GM21737 (cell line): ENCODE data around the gene U2AF2.

Experiments used
- ATAC-seq: cut with Tn5 transposase; IDR thresholded peaks from one replicate; pipeline ENCODE4 v1.9.1; 2021; ENCODE audit warnings: mild to moderate bottlenecking, moderate library complexity; ENCODE audit not compliant: unreplicated experiment

The U2AF2 gene

DNA sequence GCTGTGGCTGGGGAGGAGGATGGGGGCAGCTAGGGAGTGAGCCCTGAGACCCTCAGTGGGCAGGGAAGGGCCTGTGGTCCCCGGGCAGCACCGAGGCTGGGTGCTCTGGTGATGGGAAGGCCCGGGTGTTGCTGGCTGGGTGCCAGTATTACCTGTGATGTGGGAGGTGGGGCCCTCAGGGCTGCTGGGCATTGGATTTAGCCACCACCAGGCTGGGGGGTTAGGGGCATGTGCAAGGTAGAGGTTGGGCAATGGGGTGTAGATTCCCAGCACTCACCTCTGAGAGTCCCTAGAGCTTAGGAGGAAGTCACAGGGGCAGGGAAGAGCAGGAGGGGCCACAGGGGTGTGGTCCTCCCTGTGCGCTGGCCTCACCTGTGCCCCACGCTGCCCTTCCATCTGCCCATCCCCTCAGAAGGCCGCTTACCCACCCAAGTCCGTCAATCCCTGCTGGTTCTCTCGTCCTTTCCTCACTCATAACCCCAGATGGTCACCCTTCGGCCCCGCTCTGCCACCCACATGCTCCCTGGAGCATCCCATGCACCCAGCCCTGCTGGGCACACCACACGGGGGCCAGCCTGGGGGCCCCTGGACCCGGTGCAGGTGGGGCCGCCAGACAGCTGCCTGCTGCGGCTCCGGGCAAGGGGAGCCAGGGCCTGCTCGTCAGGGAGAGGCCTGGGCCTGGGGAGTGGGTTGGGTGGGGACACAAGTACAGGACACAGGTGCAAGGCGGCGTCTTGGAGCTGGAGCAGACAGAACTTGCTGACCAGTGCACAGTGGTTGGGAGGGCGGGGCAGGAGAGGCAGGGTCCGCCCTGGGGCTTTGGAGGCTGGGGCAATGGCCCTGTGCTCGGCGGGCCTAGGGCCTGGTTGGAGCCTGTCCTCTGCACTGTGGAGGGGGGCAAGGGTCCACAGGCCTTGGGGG, 32.7 kb downstream of the U2AF2 start:
- no peak for ATAC-seq

GRCh38 chr19:55688422-55689218, 33.8 kb downstream of the U2AF2 start:
- no peak for ATAC-seq

GRCh38 chr19:55689411-55690108, 34.7 kb downstream of the U2AF2 start:
- ATAC-seq: no peak

- ATAC-seq: no peak
These were observed 35.4 kb downstream of the U2AF2 start for GRCh38 chr19:55690109-55690768.

DNA sequence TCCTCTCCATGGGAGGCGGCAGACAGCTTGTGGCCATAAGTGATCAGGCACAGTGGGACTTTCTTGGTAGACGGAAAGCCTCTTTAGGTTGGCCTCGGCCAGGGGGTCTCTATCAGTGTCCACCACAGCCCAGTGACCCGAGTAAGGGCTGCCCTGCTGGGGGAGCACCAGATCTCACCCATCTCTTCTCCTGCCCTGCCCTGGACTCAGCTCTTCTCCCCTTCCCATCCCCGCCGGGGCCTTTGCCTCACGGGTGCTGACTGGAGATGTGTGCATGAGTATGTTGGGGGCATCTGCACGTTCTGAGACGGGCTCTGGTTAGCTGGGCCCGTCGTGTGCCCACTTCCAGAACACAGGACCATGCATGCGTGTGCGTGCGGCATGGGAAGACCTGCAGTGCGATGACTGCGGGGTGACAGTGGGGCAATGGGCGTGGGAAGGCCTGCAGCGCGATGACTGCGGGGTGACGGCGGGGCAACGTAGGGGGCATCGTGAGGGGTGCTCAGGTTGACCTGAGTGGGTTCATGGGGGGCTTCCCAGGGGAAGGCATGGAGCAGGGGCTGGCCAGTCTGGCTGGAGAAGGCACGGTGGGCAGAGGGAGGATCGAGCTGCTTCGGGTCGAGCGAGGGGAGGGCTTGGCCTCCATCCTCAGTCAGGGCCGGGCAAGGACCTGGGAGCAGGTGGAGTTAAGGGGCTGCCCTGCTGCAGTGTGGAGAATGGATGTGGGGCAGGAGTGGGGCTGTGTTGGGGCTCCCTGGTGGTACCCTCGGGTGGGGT, 36.1 kb downstream of the U2AF2 start:
- ATAC-seq: no peak

DNA sequence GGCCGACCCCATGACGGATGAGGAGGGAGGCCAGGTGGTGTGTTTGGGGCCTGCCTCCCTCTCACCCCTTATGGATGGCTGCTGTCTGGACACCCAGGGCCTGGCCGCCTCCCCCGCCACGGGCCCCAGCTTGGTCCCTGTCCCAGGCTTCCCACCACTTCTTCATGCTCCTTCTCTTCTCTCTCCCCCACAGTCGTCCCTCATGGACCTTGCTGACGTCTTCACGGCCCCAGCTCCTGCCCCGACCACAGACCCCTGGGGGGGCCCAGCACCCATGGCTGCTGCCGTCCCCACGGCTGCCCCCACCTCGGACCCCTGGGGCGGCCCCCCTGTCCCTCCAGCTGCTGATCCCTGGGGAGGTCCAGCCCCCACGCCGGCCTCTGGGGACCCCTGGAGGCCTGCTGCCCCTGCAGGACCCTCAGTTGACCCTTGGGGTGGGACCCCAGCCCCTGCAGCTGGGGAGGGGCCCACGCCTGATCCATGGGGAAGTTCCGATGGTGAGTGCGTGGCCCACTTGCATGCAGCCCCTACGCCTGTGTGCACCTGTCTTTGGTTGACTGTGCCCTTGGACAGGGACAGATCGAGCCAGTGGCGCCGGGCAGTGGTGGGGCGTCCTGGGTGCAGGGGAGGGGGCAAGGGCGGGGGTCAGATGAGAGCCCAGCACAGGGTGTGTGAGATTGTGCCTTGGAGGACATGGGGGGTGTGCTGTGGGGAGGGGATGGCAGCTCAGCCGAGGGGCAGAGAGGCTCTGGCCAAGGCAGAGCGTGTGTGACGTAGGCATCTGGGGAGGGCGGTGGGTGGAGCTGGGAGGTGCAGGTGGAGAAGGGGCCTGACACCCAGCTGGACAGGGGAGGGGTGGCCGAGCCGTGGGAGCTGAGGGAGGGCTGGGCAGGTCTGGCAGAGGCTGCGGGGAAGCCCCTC, 37.0 kb downstream of the U2AF2 start:
- ATAC-seq: no peak

GRCh38 chr19:55692681-55693081, 37.8 kb downstream of the U2AF2 start:
- no peak for ATAC-seq

- no peak for ATAC-seq
These were observed 38.6 kb downstream of the U2AF2 start for GRCh38 chr19:55693336-55693974.

DNA sequence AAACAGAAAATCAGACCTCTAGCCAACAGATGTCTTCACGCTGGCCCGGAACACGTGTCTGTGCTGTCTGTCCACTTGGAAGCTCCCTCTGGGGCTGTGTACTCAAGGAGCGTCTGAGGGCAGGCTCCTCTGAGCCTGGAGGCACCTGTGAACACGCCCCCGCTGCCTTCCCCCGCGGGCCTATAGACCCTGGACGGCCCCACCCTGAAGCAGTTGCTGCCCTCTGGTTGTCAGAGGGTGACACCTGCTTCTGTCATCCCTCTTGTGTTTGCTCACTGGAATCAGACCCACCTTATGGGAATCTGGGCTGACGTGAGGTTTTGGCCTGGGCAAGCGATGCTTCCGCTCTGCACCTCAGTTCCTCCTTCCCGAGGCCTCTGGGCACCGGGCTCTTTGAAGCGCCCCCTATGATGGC, 39.4 kb downstream of the U2AF2 start:
- no peak for ATAC-seq

DNA sequence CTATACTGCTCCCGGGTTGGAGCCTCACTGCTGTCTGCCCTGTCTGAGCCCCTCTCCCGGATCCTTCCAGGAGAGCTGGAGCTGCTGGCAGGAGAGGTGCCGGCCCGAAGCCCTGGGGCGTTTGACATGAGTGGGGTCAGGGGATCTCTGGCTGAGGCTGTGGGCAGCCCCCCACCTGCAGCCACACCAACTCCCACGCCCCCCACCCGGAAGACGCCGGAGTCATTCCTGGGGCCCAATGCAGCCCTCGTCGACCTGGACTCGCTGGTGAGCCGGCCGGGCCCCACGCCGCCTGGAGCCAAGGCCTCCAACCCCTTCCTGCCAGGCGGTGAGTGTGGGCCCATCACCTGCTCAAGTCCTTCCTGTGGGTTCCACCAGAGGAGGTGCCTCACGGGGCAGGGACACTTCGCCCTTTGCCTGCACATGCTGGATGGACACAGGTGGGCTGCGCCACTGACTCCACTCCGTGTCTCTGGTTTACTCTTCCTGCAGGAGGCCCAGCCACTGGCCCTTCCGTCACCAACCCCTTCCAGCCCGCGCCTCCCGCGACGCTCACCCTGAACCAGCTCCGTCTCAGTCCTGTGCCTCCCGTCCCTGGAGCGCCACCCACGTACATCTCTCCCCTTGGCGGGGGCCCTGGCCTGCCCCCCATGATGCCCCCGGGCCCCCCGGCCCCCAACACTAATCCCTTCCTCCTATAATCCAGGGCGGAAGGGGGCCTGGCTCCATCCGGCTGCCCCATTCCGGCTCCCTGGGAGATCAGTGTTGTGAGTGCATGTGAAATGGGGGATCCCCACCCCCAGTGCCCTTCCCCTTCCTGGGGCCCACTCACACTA, 40.0 kb downstream of the U2AF2 start:
- ATAC-seq: no peak

GRCh38 chr19:55695511-55696290, 40.9 kb downstream of the U2AF2 start:
- no peak for ATAC-seq

- no peak for ATAC-seq
These were observed 41.6 kb downstream of the U2AF2 start for GRCh38 chr19:55696301-55697068.

GRCh38 chr19:55697069-55697440, 42.2 kb downstream of the U2AF2 start:
- ATAC-seq: no peak

DNA sequence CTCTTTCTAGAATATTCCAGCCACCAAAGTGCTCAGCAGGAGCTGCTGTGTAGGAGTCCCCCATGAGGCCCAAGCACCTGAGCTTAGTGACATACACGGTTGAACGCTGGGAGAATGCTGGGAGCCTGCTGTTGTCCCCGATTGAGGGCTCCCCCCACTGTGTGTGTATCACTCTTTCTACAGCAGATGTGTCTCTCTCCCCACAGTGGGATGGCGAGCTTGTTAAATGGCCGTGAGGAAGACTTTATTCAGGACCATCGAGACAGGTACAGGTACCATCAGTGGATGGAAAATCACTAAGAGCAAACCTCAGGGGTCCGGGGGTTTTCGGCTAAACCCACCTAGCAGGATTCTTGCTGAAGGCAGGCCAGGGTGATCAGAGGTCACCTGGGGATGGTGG, 42.9 kb downstream of the U2AF2 start:
- no peak for ATAC-seq

- ATAC-seq: no peak
These were observed 43.4 kb downstream of the U2AF2 start for GRCh38 chr19:55698256-55698655.

- no peak for ATAC-seq
These were observed 44.4 kb downstream of the U2AF2 start for GRCh38 chr19:55699221-55699620.
